ENCODE measurements around the gene FOXK1.
A peak's percentile ranks its signal among the peaks of the same experiment; 100 is the strongest.

The FOXK1 gene

GRCh38 chr7:4747746-4748145, 65.7 kb downstream of the FOXK1 start:
- TF ChIP-seq, protein P1, sequence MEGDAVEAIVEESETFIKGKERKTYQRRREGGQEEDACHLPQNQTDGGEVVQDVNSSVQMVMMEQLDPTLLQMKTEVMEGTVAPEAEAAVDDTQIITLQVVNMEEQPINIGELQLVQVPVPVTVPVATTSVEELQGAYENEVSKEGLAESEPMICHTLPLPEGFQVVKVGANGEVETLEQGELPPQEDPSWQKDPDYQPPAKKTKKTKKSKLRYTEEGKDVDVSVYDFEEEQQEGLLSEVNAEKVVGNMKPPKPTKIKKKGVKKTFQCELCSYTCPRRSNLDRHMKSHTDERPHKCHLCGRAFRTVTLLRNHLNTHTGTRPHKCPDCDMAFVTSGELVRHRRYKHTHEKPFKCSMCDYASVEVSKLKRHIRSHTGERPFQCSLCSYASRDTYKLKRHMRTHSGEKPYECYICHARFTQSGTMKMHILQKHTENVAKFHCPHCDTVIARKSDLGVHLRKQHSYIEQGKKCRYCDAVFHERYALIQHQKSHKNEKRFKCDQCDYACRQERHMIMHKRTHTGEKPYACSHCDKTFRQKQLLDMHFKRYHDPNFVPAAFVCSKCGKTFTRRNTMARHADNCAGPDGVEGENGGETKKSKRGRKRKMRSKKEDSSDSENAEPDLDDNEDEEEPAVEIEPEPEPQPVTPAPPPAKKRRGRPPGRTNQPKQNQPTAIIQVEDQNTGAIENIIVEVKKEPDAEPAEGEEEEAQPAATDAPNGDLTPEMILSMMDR (IDR thresholded peaks at IDR 0.05; ENCODE audit: insufficient read depth, low read length, missing control alignments) = no peak

GRCh38 chr7:4748231-4748681, 66.2 kb downstream of the FOXK1 start:
- no peak overlapping the region for H3K4me3 ChIP-seq (ENCODE audit: low read depth, low read length)
- TF ChIP-seq, protein P1 (IDR thresholded peaks at IDR 0.05; ENCODE audit: insufficient read depth, low read length, missing control alignments) = no peak
- POLR2A ChIA-PET = no interaction called here
- no peak for DNase-seq (ENCODE audit: low read depth, low spot score)
- CTCF ChIA-PET = interaction anchor here (1.0 kb wide), 1 partner anchor 15 kb away, joined by 4 read pairs; no protein-coding TSS in a partner anchor

More at GRCh38 chr7:4747746-4748145, 65.7 kb downstream of the FOXK1 start:
- H3K4me3 ChIP-seq (ENCODE audit: low read depth, low read length) = no peak overlapping the region
- DNase-seq (ENCODE audit: low read depth, low spot score) = no peak
- ChIA-PET POLR2A (no interaction called here), CTCF (interaction anchor here (1.0 to 2.8 kb wide), 2 partner anchors 9 to 16 kb away, joined by 4 to 25 read pairs; no protein-coding TSS in a partner anchor)

DNA sequence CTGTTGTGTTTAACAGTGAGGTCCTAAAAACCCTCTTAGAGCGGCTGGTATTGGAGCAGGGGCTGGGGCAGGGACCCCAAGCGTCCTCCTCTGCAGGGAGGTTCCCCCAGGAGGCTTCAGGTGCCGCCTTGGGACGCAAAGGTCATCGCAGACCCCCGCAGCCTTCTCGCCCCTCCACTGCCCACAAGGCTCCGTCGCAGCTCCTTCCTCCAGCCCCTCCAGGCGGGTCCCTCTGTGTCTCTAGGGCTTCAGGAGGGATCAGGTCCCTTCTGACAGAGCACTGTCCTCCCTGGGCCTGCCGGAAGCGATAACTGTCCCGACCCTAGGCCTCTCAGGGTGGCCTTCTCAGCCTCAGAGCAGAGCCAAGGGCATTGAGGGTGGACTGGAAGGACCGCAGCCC, 67.3 kb downstream of the FOXK1 start:
- ChIA-PET POLR2A (no interaction called here), CTCF (interaction anchor here (1.2 kb wide), 1 partner anchor 118 kb away, joined by 4 read pairs; no protein-coding TSS in a partner anchor)
- no peak for DNase-seq (ENCODE audit: low read depth, low spot score)
- no peak overlapping the region for H3K4me3 ChIP-seq (ENCODE audit: low read depth, low read length)
- TF ChIP-seq, protein P1 (IDR thresholded peaks at IDR 0.05; ENCODE audit: insufficient read depth, low read length, missing control alignments) = no peak

GRCh38 chr7:4749798-4750197, 67.7 kb downstream of the FOXK1 start:
- TF ChIP-seq, protein P1 (IDR thresholded peaks at IDR 0.05; ENCODE audit: insufficient read depth, low read length, missing control alignments) = no peak
- POLR2A ChIA-PET = no interaction called here
- CTCF ChIA-PET = interaction anchor here (1.2 kb wide), 1 partner anchor 118 kb away, joined by 4 read pairs; no protein-coding TSS in a partner anchor
- DNase-seq (ENCODE audit: low read depth, low spot score) = no peak
- H3K4me3 ChIP-seq (ENCODE audit: low read depth, low read length) = no peak overlapping the region

- CTCF ChIA-PET = interaction anchor here (4.9 to 7.5 kb wide), 2 partner anchors 15 to 140 kb away, joined by 32 to 44 read pairs; no protein-coding TSS in a partner anchor
- no peak for DNase-seq (ENCODE audit: low read depth, low spot score)
- POLR2A ChIA-PET = no interaction called here
- H3K4me3 ChIP-seq (ENCODE audit: low read depth, low read length) = no peak overlapping the region
- TF ChIP-seq, protein P1 (IDR thresholded peaks at IDR 0.05; ENCODE audit: insufficient read depth, low read length, missing control alignments) = no peak
These were observed 69.4 kb downstream of the FOXK1 start for GRCh38 chr7:4751398-4751947.

DNA sequence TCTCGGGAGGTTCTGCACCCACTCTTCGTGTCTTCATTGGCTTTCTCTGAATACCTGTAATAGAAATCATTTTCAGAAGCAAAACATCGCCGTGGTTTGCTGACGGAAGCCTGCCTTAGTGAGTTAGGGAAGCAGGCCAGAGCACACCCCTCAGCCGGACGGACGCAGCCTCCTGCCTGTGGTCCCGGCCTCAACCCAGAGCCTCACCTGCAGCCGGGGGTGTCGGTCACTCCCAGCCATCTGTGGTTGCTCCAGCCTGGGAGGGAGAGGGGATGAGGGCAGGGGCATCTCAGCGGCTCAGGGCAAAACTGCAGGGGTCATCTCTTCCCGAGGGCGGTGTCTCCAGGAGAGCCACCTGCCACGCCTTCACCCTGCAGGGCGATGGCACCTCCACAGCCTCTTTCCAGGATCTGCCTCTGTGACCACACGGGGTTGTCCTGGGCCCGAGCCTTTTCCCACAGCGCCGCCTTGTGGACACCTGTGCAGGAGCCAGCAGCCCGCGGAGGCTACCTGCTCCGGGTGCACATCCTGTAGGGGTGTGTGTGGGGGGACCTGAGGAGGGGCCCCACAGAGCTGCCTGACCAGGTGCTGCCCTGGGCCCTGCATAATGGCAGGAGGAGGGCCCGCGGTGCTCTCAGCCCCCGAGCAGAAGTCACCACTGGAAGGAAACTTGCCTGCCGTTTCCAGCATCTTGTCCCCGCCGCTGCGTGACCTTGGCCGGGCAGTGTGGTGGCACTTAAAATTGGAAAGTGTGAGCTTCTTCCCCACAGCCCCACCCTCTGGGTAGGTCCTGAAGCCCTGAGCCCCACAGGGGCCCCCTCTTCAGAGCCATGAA, 71.7 kb downstream of the FOXK1 start:
- TF ChIP-seq, protein P1 (IDR thresholded peaks at IDR 0.05; ENCODE audit: insufficient read depth, low read length, missing control alignments) = peak; percentile 85
- no peak overlapping the region for H3K4me3 ChIP-seq (ENCODE audit: low read depth, low read length)
- ChIA-PET CTCF (interaction anchor here (0.7 to 7.5 kb wide), 14 partner anchors 8 to 144 kb away, joined by 3 to 44 read pairs (median 4); no protein-coding TSS in a partner anchor), POLR2A (interaction anchor here (1.7 kb wide), 1 partner anchor 21 kb away, joined by 3 read pairs; the partner anchor contains the start of gene AP5Z1)
- DNase-seq (ENCODE audit: low read depth, low spot score) = no peak

All from AG04449 (cell line).